NCI-H1092 (cell line): ENCODE measurements around the gene RNF214.
A peak's percentile ranks its signal among the peaks of the same experiment; 100 is the strongest.

Source experiments
- DNase-seq: peaks from one replicate; lab custom pipeline; 2025; lab: John Stamatoyannopoulos, UW

The RNF214 gene

DNA sequence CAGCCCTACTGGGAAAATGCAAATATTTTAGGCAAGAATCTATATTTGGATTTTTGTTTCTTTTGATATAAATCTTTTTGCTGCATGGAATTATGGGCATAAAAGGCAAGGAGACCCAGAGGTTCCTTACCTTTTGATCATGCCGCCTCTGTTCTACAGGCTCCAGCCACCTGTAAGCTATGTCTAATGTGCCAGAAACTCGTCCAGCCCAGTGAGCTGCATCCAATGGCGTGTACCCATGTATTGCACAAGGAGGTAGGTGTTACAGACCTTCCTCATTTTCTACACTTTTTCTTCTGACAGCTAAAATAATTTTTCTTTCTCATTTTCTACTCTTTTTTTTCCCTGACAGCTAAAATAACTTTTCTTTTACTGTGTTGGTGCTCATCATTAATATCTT lies 50.5 kb downstream of the RNF214 start:
- DNase-seq: no peak

DNA sequence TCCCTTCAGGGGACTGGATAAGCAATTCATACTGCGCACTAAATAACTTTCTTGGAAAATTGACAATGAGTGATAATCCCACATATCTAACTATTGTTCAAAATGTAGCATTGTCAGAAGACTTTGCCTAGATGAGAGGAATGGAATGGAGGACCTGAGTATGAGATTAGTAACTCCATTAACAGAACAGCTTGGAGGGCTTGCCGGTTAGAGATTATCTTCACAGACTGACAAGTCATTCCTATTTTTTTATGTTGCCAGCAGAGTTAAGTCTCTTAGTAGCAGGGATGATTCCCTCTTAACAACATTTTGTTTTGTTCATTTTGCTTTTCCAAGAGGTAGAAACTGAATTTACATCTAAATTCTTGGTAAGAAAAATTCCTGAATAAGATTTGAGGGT lies 51.6 kb downstream of the RNF214 start:
- DNase-seq: no peak

DNA sequence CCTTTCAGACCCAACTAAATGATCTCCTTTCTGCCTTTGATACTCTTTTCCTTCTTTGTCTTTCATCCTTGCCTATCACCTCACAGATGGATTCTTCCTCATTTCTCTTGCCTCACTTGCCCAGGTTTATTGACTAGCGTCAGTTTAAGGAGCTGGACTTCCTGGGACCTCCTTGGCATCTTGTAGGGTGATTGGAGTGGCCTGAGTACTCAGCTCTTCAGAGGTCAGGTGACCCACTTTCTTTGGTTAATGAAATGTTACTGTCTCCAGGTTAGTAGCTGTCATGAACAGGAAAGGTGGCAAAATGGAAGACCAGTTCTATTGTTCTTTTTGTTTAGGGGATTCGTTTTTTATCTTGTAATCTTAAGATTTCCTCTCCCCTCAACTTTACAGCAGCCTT lies 54.1 kb downstream of the RNF214 start:
- no peak for DNase-seq

DNA sequence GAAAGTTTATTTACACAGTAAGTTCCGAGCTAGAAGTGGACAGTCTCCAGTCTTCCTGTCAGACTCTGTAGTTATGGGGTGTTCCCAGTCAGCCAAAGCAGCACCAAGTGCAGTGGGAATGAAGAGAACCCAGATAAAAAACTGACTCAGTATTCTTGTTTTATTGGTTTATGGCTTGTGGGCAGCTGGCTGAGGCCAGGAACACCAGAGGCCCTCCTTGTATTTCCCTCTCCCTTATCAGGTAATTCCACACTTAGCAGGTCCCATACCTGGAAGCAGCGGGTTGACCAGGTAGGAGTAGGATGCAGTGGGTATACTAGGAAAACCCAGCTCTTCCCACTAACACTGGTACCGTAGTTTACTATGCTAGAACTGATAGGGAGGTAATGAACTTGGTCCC lies 55.2 kb downstream of the RNF214 start:
- DNase-seq: no peak

DNA sequence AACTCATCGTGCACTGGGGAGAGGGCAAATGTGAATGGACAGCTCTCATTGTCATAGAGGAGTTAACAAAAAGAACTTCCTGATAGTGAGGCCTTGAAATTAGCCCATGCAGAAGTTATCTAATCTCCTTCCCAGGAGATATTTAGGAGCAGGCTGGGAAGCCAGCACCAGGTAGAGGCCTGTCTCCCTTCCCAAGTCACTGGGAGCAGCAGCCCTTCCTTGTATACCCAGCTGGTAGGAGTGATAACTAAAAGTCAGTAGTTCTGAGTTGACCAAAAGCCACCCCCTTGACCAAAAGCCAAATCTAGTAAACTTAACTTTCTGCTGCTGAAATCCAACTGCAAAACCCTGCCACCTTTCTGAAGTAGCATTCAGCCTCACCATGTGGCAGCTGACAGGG lies 57.3 kb downstream of the RNF214 start:
- no peak for DNase-seq

DNA sequence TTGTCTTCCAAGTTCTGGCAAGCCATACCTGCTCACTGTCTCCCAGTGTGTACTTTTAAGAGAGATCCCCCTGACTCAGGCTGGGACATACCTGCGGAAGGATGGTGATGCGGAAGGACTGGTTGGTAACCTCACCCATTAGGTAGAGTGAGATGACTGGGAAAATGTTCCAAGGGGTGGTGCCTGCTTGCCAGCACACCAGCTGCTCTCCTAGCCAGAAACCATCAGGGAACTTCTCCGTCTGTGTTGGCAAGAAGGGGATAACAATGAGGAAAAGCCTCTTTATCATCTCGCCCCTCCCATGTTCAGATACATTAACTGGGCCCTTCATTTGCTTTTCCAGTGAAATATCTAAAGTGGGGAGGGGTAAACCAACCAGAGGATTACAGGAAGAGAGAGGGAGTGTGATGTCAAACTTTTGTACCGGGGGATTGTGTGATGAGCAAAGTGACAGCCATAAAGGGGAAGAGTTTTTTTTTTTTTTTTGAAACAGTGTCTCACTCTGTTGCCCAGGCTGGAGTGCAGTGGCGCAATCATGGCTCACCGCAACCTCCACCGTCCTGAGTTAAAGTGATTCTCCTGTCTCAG lies 58.4 kb downstream of the RNF214 start, which contains the start of gene BACE1-AS:
Gene BACE1-AS, plus strand, starts transcription at position 538 of the 588 bp plus-strand sequence.
- no peak for DNase-seq

DNA sequence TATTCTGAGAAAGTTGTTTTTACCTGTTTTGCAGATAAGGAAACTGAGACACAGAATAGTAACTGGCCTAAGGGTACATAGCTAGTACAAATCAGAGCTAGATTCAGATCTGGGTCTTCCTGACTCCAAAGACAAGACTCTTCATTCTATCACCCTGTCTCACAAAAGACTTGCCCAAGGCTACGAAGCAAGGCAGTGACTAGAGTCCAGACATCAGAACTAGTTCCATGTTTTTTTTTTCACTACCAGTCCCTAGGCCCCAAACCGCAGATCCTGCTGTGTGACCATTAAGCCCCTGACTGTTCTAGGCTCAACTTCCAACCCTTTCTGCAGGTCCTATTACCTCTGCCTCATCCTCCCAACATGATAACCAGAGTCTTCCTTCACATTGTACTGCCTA lies 60.1 kb downstream of the RNF214 start:
- DNase-seq: no peak

DNA sequence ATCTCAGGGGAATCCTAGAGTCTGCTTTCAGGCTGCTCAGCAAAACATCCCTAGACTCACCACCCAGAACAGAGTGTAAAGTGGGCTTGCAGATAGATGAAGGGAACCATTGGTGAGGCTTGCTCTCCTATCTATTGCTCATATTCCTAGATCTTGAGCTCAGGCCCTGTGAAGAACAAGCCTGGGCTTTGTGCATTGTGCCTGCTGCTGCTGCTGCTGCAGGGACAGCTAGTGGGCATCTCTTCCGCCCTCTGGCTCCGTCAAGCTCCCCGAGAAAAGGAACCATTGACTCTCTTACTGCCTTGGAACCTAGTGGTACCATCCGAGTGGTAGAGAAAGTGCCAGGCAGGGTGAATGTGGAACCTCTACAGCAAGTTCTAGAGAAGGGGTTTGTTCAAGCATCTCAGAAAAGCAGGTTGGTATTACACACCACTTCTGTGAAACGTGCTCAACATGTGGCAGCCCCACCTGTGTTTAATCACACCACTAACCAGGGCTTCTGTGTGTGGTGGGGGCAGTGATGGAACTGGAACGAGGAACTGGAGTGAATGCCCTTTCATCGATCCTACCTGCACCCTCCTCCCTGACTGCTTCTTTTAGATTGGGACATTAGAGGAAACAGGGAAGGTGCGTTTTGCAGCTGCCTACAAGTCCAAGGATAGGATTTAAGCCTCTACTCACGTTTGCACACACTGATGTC lies 63.1 kb downstream of the RNF214 start:
- DNase-seq: no peak

DNA sequence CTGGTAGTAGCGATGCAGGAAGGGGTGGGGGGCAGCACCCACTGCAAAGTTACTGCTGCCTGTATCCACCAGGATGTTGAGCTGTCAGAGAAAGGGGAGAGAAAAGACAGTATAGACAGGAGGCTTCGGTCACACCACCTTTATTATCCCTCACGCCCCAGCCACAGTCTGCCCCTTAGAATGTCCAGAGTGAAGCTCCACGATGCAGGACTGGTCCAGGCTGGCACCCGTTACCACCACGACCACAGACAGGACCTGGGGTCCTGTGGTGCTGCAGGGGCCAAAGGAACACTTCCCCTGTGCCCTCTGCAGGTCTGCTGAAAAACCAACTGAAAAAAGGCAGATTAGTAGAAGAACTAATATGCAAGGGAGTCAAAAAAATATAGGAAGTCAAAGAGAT lies 64.4 kb downstream of the RNF214 start:
- no peak for DNase-seq

DNA sequence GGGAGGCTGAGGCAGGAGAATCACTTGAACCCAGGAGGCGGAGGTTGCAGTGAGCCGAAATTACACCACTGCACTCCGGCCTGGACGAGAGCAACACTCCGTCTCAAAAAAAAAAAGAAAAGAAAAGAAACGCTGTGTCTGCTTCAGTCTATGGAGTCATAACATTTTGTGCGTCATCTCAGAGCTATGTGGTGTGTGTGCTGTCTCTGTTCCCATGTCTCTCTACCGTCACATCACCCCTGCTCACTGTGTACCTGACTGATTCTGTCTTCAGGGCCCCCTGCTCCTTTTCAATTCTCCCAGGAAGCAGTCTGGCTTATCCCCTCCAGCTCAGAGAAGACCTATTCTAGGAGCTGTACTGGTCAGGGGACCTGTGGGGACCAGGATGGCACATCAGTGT lies 65.7 kb downstream of the RNF214 start:
- DNase-seq: no peak

DNA sequence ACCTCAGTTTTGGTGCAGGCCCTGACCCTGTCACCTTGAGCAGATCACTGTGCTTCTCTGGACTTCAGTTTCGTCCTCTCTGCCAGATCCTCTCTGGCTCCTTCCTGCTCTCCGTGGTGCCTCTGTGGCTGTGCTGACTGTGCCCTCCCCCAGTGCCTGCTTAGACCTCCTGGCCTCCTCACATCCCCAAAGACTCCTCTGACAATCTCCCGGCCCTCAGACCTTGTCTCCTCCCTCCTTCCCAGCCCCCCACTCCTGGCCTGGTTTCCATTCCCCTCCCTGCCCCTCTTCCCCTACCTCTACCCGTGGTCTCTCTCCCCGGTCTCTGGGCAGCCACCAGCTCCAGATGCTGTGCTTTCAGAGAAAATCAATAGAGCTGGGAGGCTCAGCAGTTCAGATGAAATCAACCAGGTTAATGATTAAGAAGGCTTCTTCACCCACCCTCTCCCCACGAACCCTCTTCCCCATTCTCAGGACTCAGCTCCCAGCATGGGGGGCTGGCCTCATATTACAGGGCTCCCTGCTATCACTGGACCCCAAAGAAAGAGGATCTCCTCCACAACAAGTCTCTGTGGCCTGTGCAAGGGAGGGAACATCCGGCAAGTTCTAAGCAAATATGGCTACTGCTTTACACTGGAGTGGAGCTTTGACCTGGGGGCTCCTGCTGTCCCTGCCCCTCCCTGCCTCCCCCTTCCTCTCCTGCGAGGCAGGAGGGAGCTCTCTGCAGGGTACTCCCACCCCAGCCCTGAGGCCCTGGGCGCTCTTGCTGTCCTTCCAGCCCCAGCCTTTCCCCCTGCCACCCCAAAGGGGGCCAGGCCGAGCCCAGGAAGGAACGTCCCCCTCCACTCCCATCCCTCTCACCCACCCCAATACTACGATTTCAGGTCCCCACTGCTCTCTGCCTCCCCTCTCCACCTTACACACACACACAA lies 67.1 kb downstream of the RNF214 start:
- DNase-seq: peak; percentile 26

DNA sequence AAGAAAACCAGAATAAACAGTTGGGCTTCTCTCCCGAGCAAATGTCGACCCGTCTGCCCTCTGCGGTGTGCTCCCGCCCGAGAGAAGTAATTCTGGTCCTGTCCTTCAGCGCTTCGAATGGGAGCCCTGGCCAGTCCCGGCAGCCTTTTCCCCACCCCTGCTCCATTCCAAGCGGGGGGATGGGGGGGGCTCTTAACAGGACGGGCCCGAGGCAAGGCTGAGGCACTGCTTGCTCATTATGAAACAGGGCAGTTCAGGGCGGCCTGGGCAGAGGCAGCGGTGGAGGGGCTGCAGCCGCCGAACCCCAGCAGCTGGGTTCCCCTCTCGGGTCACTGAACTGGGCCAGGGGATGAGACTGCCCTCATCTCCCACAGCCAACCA lies 67.8 kb downstream of the RNF214 start:
- peak; percentile 19 for DNase-seq

DNA sequence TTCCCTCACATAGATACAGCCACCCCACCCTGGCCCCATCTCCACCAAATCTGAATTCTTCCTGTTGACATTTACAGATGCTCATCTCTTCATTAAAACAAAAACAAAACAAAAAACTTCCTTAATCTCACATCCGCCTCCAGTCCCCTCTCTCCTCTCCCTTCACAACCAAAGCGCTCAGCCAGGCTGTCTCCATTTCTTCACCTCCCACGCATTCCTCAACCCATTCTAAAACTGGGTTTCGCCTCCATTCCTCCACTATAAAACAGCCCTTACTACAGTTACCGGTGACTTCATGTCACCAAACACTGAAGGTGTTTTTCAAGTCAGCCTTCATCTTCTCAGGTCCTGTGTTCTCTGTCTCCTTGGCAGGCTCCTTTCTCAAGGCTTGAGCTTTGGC lies 68.3 kb downstream of the RNF214 start:
- DNase-seq: no peak

DNA sequence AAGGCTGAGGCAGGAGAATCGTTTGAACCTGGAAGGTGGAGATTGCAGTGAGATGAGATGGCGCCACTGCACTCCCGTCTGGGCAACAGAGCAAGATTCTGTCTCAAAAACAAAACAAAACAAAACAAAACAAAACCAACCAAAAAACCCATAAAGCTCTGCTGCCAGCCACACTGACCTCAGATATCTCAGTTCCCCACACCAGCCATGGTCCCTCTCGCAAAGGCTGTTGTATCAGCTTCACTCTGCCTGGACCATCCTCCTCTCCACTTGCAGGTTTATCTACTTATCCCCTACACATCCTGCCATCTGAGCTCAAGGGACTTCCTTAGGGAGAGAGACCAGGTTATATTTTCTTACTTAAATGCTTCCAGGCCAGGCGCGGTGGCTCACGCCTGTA lies 69.8 kb downstream of the RNF214 start:
- no peak for DNase-seq

DNA sequence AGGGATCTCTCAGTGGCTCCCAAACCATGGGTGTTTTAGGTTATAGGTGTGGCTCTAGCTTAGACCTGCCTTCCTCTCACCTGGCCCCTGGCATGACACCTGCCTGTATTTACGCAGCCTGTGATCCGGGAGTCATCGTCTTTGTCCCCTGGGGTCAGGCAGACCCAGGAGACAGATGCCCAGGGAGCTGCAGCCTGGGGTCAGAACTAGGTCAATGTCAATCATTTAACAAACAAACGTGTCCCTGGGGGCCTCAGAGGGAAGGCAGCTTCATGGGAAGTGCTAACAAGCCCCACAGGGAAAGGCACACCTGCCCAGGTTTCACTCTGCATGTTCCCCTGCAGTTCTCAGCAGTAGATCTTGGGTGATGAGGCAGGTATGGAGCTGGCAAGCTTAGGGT lies 70.6 kb downstream of the RNF214 start:
- peak; percentile 49 for DNase-seq

DNA sequence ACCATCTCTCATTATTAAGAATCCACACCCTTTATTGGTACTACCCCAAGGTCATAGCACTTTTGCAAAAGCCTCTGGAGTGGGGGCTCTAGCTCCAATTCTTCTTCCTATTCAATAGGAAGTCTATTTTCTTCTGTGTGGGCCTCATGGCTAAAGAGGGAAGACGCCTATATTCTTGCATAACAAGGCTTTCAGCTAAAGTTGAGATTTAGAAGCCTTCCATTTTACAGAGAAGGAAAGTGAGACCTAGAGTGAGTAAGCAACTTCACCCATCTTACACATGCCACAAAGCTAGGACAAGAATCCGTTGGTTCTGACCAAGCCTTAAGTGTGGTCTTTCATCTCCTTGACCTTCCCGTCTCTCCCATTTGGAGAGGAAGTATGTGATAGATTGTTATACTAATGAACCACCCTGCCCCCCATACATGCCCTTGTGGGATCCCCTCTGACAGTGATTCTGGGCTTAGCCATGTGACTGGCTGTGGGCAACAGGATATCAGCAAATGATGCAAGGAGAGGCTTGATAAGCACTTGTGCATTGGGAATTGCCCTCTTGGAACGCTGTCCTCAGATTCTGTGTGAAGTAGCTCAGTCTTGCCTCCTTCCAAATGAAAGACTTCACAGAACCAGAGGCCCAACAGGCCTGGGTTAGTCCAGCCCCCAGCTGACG lies 71.3 kb downstream of the RNF214 start:
- DNase-seq: no peak

DNA sequence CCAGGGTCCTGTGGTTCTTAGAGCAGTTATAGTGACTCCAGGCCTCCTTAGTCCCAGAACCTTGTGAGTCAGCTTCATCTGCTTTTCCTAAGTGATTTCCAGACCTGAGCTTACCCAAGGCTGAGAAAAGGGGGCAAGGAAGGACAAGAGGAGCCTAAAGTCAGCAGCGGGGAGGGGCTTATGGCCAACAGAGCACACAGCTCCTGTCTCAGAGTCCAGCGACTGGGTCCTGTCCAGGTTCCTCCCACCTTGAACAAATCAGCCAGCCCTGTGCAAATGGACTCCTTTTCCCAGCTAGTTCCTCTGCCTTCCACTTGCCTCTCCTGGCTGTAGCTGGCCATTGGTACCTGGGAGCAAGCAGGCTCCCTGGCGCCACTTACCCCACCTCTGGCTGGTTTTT lies 72.7 kb downstream of the RNF214 start:
- DNase-seq: no peak

DNA sequence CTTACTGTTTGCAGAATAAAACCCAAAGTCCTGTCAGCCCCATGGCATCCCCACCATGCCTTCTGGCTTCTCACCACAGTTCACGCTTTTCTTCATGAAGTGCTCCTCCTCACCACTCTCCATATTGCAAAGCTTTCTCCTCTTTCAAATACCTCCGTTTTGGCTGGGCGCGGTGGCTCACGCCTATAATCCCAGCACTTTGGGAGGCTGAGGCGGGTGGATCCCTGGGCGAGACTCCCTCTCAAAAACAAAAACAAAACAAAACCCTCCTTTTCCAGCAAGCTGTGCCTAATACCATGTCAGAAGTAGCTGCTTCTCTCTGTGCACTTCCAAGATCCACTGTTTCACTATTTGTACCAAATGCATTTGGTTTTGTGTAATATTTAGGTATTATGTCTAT lies 76.8 kb downstream of the RNF214 start:
- DNase-seq: no peak

DNA sequence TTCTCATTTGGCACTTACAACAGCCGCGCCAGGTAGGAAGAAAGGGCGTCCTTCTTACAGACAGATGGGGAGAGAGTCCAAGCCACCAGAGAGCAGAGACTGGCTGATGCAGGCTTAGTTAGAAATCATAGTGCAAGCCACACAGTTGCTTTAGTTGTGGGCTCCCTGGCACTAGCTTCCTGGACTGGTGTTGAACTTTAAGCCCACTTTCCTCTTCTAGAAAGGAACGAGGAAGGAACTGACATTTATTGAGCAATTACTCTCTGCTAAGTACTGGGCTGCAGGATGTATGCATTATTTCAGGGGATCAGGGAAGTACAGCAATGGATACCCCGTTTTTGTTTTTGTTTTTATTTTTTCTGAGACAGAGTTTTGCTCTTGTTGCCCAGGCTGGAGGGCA lies 80.6 kb downstream of the RNF214 start:
- DNase-seq: no peak

DNA sequence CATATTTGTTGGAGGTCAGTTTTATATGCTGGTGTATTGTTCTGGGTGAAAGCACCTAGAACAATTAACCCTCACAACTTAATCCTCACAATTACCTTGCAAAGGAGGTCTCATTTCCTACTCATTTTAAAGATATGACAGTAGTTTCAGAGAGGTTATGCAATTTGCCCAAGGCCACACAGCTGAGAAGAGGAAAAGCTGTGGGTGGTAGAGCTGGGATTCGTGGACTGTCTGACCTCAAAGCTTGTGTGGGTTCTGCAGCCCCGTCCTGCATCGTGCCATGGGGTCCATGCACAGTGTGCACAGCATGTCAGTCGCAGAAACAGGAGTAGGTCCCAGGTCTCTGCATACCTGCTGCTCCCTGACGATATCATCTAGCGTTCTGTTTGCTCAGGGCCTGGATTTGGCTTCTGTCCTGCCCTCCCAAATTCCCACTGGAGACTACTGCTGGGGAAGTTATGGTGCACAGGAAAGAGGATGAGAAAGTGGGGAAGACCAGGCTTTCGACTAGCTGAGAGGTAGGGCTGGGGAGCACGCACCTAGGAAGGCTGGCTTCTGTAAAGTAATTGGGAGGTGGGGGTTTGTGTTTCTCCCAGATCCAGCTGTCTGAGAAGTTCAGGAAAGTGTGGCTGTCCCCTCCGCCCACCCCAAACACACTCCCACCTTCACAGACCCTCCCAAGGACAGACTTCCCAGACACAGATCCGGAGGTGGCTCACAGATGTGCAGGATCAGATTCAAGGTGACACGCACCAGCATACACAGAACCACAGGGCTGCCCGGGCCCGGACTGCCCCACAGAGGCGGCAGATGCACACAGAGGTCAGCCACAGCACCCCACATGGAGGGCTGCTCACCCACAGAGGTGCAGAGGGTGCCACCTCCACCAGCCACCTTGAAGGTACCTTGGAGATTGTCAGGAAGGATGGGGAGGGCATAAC lies 81.6 kb downstream of the RNF214 start:
- no peak for DNase-seq

DNA sequence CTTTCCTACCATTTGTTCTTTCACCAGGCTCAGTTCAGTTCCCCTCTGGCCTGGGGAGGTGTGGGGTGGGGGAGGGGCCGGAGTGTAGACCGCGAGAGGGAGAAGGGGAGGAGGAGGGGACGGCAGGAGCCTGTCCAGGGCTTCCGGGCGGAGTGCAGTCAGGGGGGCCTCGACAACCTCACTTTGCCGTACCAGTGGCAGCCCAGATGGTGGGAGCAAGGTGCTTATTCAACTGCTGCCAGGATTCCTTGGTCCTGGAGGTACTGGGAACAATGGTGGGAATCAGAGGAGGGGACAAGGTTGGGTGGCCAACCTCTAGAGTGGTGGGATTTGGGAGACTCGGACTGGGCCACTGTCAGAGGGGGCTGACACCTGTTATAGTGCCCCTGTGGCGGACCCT lies 82.4 kb downstream of the RNF214 start:
- no peak for DNase-seq
